ENCODE results near the gene PHACTR1. TPM values are rescaled to one million over a fixed set of nuclear protein-coding genes. Genes with fewer than 3 reads are reported as not detected.

Gene PHACTR1
- total RNA-seq, 1 experiment from 2014 or later = 2.6 TPM

- H3K4me1 ChIP-seq (ENCODE audit: insufficient read depth, low read length, poor library complexity, severe bottlenecking) = no peaks in the 10 kb centered on the region
- POLR2A ChIA-PET (ENCODE audit: low non-redundant PET) = no interaction called here
- no peaks in the 10 kb centered on the region for H3K36me3 ChIP-seq (ENCODE audit: insufficient read depth, low read length, poor library complexity, severe bottlenecking)
- H3K9me3 ChIP-seq (ENCODE audit: low read depth, low read length, poor library complexity, severe bottlenecking) = no peaks in the 10 kb centered on the region
- no TSS peak for BruUV-seq (replicated peaks)
- no peak for DNase-seq (ENCODE audit: low spot score)
- no peaks in the 10 kb centered on the region for H3K27me3 ChIP-seq (replicated peaks; ENCODE audit: insufficient read depth, low read depth, low read length, poor library complexity)
- no peak overlapping the region for H3K4me3 ChIP-seq (ENCODE audit: low read depth, low read length, poor library complexity, severe bottlenecking)
- intact Hi-C loops (cut with micrococcal nuclease; ENCODE audit: unreplicated experiment) = no loop called here
- CTCF ChIA-PET = no interaction called here
- no peak overlapping the region for H3K27ac ChIP-seq (ENCODE audit: low read depth, low read length, poor library complexity, severe bottlenecking)
- no peak for TF ChIP-seq EZH2 (IDR thresholded peaks at IDR 0.05; ENCODE audit: borderline replicate concordance, low read depth, low read length, poor library complexity, severe bottlenecking)
- TF ChIP-seq, protein P1, sequence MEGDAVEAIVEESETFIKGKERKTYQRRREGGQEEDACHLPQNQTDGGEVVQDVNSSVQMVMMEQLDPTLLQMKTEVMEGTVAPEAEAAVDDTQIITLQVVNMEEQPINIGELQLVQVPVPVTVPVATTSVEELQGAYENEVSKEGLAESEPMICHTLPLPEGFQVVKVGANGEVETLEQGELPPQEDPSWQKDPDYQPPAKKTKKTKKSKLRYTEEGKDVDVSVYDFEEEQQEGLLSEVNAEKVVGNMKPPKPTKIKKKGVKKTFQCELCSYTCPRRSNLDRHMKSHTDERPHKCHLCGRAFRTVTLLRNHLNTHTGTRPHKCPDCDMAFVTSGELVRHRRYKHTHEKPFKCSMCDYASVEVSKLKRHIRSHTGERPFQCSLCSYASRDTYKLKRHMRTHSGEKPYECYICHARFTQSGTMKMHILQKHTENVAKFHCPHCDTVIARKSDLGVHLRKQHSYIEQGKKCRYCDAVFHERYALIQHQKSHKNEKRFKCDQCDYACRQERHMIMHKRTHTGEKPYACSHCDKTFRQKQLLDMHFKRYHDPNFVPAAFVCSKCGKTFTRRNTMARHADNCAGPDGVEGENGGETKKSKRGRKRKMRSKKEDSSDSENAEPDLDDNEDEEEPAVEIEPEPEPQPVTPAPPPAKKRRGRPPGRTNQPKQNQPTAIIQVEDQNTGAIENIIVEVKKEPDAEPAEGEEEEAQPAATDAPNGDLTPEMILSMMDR (conservative IDR thresholded peaks at IDR 0.05; ENCODE audit: low read depth, low read length) = no peak
Measured at GRCh38 chr6:13338038-13338437, 621.5 kb downstream of the PHACTR1 start.
